Metanephros (tissue), 1 donor: ENCODE results near the gene NSMCE1. TPM values are rescaled to one million over a fixed set of nuclear protein-coding genes. Genes with fewer than 3 reads are reported as not detected.

Experiments
- total RNA-seq: library from RNA; depleted of rRNA; stranded (reverse); fragments of >200 nt; gene quantifications from one replicate; pipeline ENCODE4 v1.2.3, GENCODE V29; 2014

The NSMCE1 gene, protein sequence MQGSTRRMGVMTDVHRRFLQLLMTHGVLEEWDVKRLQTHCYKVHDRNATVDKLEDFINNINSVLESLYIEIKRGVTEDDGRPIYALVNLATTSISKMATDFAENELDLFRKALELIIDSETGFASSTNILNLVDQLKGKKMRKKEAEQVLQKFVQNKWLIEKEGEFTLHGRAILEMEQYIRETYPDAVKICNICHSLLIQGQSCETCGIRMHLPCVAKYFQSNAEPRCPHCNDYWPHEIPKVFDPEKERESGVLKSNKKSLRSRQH
- total RNA-seq: 54.3 TPM

DNA sequence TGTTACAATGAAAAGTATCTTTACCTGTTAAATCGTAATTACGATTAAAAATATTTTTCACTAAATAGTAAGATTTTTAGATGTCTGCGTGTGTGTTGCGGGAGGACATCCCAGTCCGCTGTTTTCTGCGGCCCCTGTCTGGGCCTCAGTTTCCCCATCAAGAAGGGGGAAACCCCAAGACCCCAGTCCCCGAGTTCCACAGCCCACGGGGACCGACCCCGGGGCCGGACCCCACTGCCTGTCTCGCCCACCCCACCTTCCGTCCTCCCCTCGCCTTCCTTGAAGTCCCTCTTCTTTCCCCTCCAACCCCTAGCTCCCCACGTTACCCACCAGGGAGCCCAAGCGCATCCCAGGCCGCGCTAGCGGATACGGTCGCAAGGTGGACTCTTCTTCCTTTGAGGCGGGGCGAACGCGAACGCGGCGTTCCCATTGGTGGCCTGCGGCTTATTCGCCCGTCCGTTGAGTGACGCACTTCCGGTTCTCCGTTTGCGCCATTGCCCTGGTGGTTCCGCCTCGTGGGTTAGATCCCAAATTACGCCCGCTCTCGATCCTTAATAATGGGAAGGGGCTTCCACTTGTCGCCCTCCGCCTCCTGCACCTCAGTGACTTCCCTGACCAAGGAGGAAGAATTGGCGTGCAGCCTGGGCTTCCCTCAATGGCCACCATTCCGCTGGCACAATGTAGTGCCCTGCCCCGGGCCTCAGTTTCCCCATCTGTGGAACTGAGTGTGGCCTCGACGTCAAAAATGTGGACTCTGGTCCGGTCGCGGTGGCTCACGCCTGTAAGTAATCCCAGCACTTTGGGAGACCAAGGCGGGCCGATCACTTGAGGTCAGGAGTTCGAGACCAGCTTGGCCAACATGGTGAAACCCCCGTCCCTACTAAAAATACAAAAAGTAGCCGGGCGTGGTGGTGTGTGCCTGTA is at the start of gene NSMCE1:
NSMCE1 (minus strand) TSS at position 397 of the 924 bp plus-strand sequence. CDS start 11,202 bp downstream, outside the sequence.

DNA sequence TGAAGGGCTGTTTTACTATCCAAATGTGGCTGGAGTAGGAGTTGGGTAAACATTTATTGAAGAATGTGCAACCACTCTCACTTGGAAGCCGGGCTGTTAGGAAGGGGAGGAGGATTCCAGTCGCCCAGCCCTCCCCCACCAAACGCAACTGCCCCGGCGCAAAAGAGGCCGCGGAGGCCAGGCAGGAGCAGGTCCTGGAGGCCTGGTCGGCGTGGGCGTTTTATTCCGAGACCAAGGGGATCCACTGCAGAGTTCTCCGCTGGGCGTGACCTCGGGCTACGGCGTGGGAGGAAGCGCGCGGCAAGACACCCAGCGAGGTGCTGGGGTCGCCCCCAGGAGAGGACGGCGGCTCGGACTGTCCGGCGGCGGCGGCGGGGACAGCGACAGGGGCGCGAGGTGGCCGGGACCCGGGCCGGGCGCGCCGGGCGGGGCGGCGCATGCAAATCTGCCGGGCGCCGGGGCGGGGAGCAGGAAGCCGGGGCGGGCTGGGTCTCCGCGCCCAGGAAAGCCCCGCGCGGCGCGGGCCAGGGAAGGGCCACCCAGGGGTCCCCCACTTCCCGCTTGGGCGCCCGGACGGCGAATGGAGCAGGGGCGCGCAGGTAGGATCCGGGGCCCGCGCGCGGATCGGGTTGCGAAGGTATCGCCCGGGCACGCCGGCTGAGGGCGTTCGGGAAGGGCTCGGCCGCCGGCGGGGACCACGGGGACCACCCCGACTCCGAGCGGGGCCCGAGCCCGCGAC is 45.0 kb upstream of the NSMCE1 start, which contains the start of gene IL4R:
IL4R (plus strand) TSS at position 553 of the 739 bp plus-strand sequence. CDS start 26,230 bp downstream, outside the sequence.

GRCh38 chr16:27203507-27204311 is 64.9 kb downstream of the NSMCE1 start, which contains the start of gene KDM8:
KDM8 (plus strand) TSS chr16:27203526; CDS start chr16:27210124, 6,598 bp downstream.

Other genes starting within 250 kb of the NSMCE1 start
- not detected for gene C16orf82, start 201.8 kb downstream of the NSMCE1 start, total RNA-seq
- 5.4 TPM for gene KDM8, start 65.2 kb downstream of the NSMCE1 start, total RNA-seq
- gene IL4R, start 45.2 kb upstream of the NSMCE1 start, total RNA-seq: 31.9 TPM
- 0.18 TPM for gene IL21R, start 133.4 kb upstream of the NSMCE1 start, total RNA-seq